Gastrocnemius medialis (tissue), 4 donors: Measurements from ENCODE around the gene NR4A1. TPM values are rescaled to one million over a fixed set of nuclear protein-coding genes. Genes with fewer than 3 reads are reported as not detected.

Source experiments
- ATAC-seq, 2 donors: fragments of 150-250 bp; one replicate each; pipeline ENCODE4 v1.9.1; 2016
- DNase-seq, 2 donors: peaks; one replicate each; pipeline ENCODE4 v3.0.0-alpha.2; 2019
- H3K27ac ChIP-seq, 4 donors: fragments of 200-600 bp; sonication (generic); 1 replicate in 1 of 4; 2 replicates in 3 of 4; pipeline ENCODE4 v1.5.1; 2016 to 2018; ENCODE audit warnings: mild to moderate bottlenecking in 2 of 4, moderate library complexity in 1 of 4
- H3K27me3 ChIP-seq, 3 donors: fragments of 200-600 bp; sonication (generic) in 2 of 3; 1 replicate in 1 of 3; 2 replicates in 2 of 3; pipeline versions ENCODE4 v1.5.1 to v1.6.0; 2016 to 2019; ENCODE audit warnings: mild to moderate bottlenecking in 1 of 3, moderate library complexity in 1 of 3
- H3K36me3 ChIP-seq, 2 donors: fragments of 200-600 bp; sonication (generic) in 1 of 2; one replicate each; pipeline ENCODE4 v1.5.1; 2017 to 2018
- H3K4me1 ChIP-seq, 2 donors: fragments of 200-600 bp; sonication (generic) in 1 of 2; one replicate each; pipeline ENCODE4 v1.5.1; 2016 to 2017; ENCODE audit warnings: mild to moderate bottlenecking in 2 of 2
- H3K4me3 ChIP-seq, 4 donors: fragments of 200-600 bp; sonication (generic) in 3 of 4; 1 replicate in 1 of 4; 2 replicates in 3 of 4; pipeline ENCODE4 v1.5.1; 2016 to 2019; ENCODE audit warnings: mild to moderate bottlenecking in 2 of 4
- H3K9me3 ChIP-seq, 3 donors: fragments of 200-600 bp; sonication (generic) in 2 of 3; 1 replicate in 1 of 3; 2 replicates in 2 of 3; pipeline ENCODE4 v1.5.1; 2016 to 2019
- POLR2A ChIP-seq, 2 donors: fragments of 450-650 bp; IDR thresholded peaks; one replicate each; pipeline ENCODE4 v1.6.1; 2017; ENCODE audit warnings: antibody characterized with exemption in 2 of 2, mild to moderate bottlenecking in 2 of 2, moderate library complexity in 2 of 2
- in situ Hi-C, 4 donors: fragments of 200-750 bp; cut with MboI; loops; one replicate each; pipeline versions ENCODE4 v1.15.0 to v1.8.0; 2017; ENCODE audit warnings: low sequenced_read_pairs in 4 of 4
- intact Hi-C: fragments of 100-400 bp; cut with DNase I; formaldehyde crosslinking; loops from one replicate; pipeline ENCODE4 v1.15.1; 2023; ENCODE audit warnings: low total_unique reads
- total RNA-seq, 4 donors: library from RNA; depleted of rRNA; stranded (reverse); fragments of >200 nt; gene quantifications; one replicate each; pipeline versions ENCODE4 v1.1.0 to v1.2.3, GENCODE V29; 2016
- TF ChIP-seq, protein P1 (sequence below), 5 experiments: fragments of 450-650 bp in 3 of 5; fragments of 200-600 bp in 2 of 5; sonication (generic) in 2 of 5; IDR thresholded peaks in 4 of 5; conservative IDR thresholded peaks in 1 of 5; 1 replicate in 4 of 5; 2 replicates in 1 of 5; pipeline ENCODE4 v1.5.1; 2016 to 2019; ENCODE audit warnings: antibody characterized with exemption in 5 of 5, mild to moderate bottlenecking in 3 of 5, moderate library complexity in 3 of 5

Gene NR4A1
- total RNA-seq, 4 donors from 2014 or later: 36.3 to 248 (median 90.1) TPM

DNA sequence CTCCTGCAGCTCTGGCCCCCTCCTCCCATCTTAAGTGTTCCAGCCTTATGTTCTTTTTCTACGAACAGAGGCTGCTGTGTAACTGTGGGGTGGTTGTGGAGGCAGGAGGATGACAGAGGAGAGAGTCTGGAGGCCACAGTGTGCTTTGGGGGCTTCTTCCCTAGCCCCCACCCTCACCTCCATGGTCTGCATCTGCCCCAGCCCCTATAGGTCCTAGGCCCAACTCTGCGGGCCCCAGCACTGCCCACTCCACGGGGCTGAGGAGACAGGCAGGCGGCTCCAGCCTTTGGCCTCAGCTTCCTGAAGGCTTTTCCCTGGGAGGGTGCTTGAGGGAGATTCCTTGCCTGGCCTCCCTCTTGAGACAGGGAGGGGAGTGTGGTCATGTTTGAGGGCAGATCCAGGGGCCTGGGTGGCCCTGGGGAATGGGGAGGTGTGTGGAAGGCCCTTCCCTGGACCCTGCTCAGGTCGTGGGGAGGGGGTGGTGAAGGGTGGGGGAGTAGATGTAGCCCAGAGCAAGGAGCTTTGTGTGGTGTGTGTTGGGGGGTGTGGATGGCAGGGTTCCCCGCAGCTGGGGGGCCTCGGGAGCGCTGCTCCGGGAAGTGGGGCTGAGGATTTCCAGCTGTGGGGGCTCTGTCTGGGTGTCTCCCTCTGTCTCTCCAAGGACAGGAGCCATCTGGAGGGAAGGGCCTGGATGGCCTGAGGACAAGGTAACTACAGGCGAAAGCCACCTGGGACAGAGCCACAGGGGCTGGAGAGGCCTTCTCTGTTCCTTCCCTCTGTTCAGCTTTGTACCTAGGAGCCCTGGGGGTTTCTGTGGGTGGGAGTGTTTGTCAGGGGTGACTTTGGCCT, 29.4 kb downstream of the NR4A1 start:
- Histone ChIP-seq H3K4me3 (no peak overlapping the region), H3K4me1 (peaks cover 35 to 37% of the 10 kb centered on the region in 2 donors), H3K27ac (peak overlapping the region; percentile 56 to 77 (median 67)), H3K27me3 (no peaks in the 10 kb centered on the region), H3K36me3 (peaks cover 0 to 22% of the 10 kb centered on the region in 2 donors), H3K9me3 (no peaks in the 10 kb centered on the region)
- intact Hi-C loops (no loop called here), in situ Hi-C loops (loop anchor here (5.0 to 10.0 kb wide), 2 partner anchors 53 to 56 kb away; no protein-coding TSS in a partner anchor)
- ATAC-seq (no peak), DNase-seq (no peak)
- TF ChIP-seq POLR2A (IDR thresholded peaks at IDR 0.05): no peak
- TF ChIP-seq, protein P1, sequence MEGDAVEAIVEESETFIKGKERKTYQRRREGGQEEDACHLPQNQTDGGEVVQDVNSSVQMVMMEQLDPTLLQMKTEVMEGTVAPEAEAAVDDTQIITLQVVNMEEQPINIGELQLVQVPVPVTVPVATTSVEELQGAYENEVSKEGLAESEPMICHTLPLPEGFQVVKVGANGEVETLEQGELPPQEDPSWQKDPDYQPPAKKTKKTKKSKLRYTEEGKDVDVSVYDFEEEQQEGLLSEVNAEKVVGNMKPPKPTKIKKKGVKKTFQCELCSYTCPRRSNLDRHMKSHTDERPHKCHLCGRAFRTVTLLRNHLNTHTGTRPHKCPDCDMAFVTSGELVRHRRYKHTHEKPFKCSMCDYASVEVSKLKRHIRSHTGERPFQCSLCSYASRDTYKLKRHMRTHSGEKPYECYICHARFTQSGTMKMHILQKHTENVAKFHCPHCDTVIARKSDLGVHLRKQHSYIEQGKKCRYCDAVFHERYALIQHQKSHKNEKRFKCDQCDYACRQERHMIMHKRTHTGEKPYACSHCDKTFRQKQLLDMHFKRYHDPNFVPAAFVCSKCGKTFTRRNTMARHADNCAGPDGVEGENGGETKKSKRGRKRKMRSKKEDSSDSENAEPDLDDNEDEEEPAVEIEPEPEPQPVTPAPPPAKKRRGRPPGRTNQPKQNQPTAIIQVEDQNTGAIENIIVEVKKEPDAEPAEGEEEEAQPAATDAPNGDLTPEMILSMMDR (IDR thresholded peaks at IDR 0.05 in 4 of 5, conservative IDR thresholded peaks at IDR 0.05 in 1 of 5): no peak

DNA sequence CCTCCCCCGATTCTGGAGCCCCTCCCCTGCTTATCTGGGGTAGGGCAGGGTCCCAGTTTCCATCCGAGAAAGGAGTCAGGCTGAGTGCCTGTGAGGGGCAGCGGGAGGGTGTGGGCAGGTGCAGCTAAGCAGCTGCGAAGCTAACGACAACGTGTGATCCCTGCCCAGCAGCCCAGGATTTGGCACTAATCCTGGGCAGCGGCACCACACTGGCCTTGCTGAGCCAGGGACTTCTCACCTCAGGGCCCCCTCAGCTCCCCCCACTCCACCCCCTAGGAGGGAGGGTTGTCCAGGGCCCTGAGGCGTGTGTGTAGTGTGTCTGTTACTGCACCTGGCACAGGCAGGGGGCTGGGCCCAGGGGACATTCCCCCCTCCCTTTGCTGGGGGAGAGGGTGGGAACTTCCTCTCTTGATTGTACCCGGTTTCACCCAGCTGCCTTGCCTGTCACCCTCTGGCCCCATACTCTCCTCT, 30.1 kb downstream of the NR4A1 start:
- in situ Hi-C loops: loop anchor here (5.0 to 10.0 kb wide), 2 partner anchors 54 to 56 kb away; no protein-coding TSS in a partner anchor
- Histone ChIP-seq H3K4me3 (no peak overlapping the region), H3K27me3 (no peaks in the 10 kb centered on the region), H3K9me3 (no peaks in the 10 kb centered on the region), H3K27ac (peak overlapping the region; percentile 56 to 77 (median 67)), H3K4me1 (peaks cover 35 to 43% of the 10 kb centered on the region in 2 donors), H3K36me3 (peaks cover 0 to 19% of the 10 kb centered on the region in 2 donors)
- no peak for TF ChIP-seq POLR2A (IDR thresholded peaks at IDR 0.05)
- TF ChIP-seq, protein P1 (IDR thresholded peaks at IDR 0.05 in 4 of 5, conservative IDR thresholded peaks at IDR 0.05 in 1 of 5): no peak
- intact Hi-C loops: no loop called here
- ATAC-seq (peak; percentile 34 to 48), DNase-seq (peak in 1 of 2 donors; percentile 41)

DNA sequence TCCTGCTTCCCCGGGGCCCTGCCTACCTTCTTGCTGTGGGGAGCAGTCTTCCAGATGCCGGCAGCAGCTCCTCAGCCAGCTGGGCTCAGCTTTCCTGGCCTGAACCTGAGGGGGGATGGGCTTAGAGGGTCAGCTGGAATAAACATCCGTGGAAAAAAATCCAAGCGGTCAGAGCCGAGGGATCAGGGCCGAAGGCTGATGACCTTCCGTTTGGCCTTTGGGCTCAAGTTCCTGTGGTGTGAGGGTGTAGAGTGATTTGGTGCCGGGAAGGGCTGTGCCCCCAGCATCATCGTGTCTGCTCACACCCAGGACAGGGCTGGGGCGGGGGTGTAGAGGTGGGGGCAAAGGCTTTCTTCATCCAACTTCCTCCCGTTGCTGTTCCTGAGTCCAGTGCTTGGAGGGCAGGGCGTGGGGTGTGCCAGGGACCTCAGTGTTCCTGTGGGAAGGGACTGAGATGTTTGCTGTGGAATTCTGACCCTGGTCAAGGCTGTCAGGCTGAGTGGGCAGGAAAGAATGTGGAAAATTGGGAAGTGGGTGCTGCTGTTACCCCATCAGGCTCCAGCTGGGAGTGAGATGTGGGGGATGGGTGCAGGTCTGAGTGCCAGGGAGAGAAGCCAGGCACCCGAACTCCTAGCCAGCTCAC, 30.9 kb downstream of the NR4A1 start:
- Histone ChIP-seq H3K27ac (peak overlapping the region; percentile 56 to 77 (median 67)), H3K9me3 (no peaks in the 10 kb centered on the region), H3K36me3 (peaks cover 0 to 10% of the 10 kb centered on the region in 2 donors), H3K4me3 (no peak overlapping the region), H3K27me3 (no peaks in the 10 kb centered on the region), H3K4me1 (peaks cover 43 to 52% of the 10 kb centered on the region in 2 donors)
- ATAC-seq (peak; percentile 14 to 32), DNase-seq (peak in 1 of 2 donors; percentile 53)
- in situ Hi-C loops: loop anchor here (5.0 to 10.0 kb wide), 2 partner anchors 55 to 57 kb away; no protein-coding TSS in a partner anchor
- no peak for TF ChIP-seq POLR2A (IDR thresholded peaks at IDR 0.05)
- TF ChIP-seq, protein P1 (IDR thresholded peaks at IDR 0.05 in 4 of 5, conservative IDR thresholded peaks at IDR 0.05 in 1 of 5): no peak
- intact Hi-C loops: no loop called here

DNA sequence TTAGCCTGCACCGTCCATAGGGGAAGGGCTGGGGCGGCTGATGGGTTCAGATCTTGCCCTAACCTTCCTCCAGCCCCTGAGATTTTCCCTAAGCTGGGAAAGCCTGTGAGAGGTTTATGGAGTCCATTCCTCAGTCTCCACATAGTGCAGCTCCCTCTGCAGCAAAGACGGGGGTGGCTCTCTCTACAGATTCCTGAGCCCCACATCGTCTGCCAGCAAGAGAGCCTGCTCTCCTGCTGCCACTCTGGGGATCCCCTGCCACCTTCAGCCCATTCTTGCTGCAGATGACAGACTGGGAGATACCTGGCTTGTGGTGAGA, 31.4 kb downstream of the NR4A1 start:
- H3K36me3 ChIP-seq: peaks cover 0 to 7% of the 10 kb centered on the region in 2 donors
- H3K27me3 ChIP-seq: no peaks in the 10 kb centered on the region
- DNase-seq (no peak), ATAC-seq (no peak)
- intact Hi-C loops: no loop called here
- H3K4me1 ChIP-seq: peaks cover 47 to 57% of the 10 kb centered on the region in 2 donors
- H3K9me3 ChIP-seq: no peaks in the 10 kb centered on the region
- no peak overlapping the region for H3K4me3 ChIP-seq
- TF ChIP-seq, protein P1 (IDR thresholded peaks at IDR 0.05 in 4 of 5, conservative IDR thresholded peaks at IDR 0.05 in 1 of 5): no peak
- no peak for TF ChIP-seq POLR2A (IDR thresholded peaks at IDR 0.05)
- peak overlapping the region; percentile 56 to 77 (median 67) for H3K27ac ChIP-seq
- in situ Hi-C loops: loop anchor here (5.0 to 10.0 kb wide), 2 partner anchors 55 to 58 kb away; no protein-coding TSS in a partner anchor
